Activated effector memory CD4-positive, alpha-beta T cell treated with anti-CD3 and anti-CD28 coated beads, Interleukin-2, amount 50 U/mL, for 16 hours (primary cell): ENCODE measurements around the gene PPIL1.
"Not testable (repeated sequence)": the region's sequence is repeated elsewhere in the genome, so short reads cannot be mapped to it uniquely, and the experiment has no call there.

Experiments used
- DNase-seq: peaks from one replicate; pipeline ENCODE4 v3.0.0-alpha.2; 2020

Gene PPIL1

GRCh38 chr6:36813047-36813446, 61.6 kb downstream of the PPIL1 start:
- not testable (repeated sequence) for DNase-seq

GRCh38 chr6:36809941-36810803, 64.4 kb downstream of the PPIL1 start:
- no peak for DNase-seq

- no peak for DNase-seq
Measured at GRCh38 chr6:36809156-36809555, 65.4 kb downstream of the PPIL1 start.

GRCh38 chr6:36808634-36809033, 66.0 kb downstream of the PPIL1 start:
- no peak for DNase-seq

- DNase-seq = no peak
Measured at GRCh38 chr6:36807750-36808149, 66.9 kb downstream of the PPIL1 start.

GRCh38 chr6:36807143-36807542, 67.5 kb downstream of the PPIL1 start:
- DNase-seq = no peak

- DNase-seq = no peak
Measured at GRCh38 chr6:36805917-36806316, 68.7 kb downstream of the PPIL1 start.

DNA sequence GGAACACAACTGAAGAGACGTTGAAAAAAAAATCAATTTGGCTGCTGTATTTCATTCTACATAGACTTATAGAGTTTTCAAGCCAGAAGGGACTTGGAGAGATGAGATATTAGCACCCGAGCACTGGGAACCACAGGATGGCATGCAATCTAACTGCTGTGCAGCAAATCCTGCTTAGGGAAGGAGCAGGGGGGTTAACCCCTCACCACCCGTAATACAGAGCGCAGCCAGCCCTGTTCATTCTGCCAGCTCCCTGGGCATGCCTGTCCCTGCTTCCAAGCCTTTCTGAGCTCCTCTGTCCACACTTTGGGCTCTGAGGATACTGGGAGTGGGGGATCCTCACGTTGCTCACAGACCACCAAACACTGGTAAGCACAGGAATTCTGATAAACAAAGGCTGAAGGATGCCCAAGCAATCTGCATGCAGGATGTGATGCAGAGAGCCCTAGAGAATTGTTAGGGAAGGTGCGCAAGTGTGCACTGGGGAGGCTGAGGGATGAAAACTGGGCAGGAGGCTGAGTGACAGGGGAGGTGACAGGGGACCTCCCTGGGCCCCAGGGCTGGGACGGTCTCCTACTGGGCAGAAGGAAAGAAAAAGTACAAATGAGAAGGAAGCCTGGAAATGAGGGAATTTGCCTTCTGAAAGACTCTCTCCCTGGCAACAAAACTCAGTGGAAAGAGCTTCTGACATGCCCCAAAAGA, 69.4 kb downstream of the PPIL1 start:
- DNase-seq = no peak
